Gastroesophageal sphincter (tissue), 3 donors: ENCODE results near the gene B3GNT5.

Experiments used
- POLR2A ChIP-seq, 2 donors: fragments of 450-650 bp; IDR thresholded peaks; one replicate each; pipeline ENCODE4 v1.6.1; 2017; ENCODE audit warnings: antibody characterized with exemption in 2 of 2, mild to moderate bottlenecking in 2 of 2, moderate library complexity in 1 of 2
- POLR2AphosphoS5 ChIP-seq: sonication (generic); formaldehyde crosslinking; IDR thresholded peaks from one replicate; pipeline ENCODE4 v1.6.1; 2017; ENCODE audit warnings: antibody characterized with exemption
- TF ChIP-seq, protein P1 (sequence below), 4 experiments: fragments of 200-600 bp in 2 of 4; fragments of 450-650 bp in 2 of 4; sonication (generic) in 1 of 4; IDR thresholded peaks; one replicate each; pipeline ENCODE4 v1.5.1; 2017 to 2019; ENCODE audit warnings: antibody characterized with exemption in 4 of 4, mild to moderate bottlenecking in 2 of 4, moderate library complexity in 2 of 4

- TF ChIP-seq, protein P1, sequence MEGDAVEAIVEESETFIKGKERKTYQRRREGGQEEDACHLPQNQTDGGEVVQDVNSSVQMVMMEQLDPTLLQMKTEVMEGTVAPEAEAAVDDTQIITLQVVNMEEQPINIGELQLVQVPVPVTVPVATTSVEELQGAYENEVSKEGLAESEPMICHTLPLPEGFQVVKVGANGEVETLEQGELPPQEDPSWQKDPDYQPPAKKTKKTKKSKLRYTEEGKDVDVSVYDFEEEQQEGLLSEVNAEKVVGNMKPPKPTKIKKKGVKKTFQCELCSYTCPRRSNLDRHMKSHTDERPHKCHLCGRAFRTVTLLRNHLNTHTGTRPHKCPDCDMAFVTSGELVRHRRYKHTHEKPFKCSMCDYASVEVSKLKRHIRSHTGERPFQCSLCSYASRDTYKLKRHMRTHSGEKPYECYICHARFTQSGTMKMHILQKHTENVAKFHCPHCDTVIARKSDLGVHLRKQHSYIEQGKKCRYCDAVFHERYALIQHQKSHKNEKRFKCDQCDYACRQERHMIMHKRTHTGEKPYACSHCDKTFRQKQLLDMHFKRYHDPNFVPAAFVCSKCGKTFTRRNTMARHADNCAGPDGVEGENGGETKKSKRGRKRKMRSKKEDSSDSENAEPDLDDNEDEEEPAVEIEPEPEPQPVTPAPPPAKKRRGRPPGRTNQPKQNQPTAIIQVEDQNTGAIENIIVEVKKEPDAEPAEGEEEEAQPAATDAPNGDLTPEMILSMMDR (IDR thresholded peaks at IDR 0.05): no peak
- no peak for TF ChIP-seq POLR2AphosphoS5
- no peak for TF ChIP-seq POLR2A (IDR thresholded peaks at IDR 0.05)
These were observed 34.2 kb upstream of the B3GNT5 start for GRCh38 chr3:183218826-183219225.
